ENCODE results near the gene DDX25. TPM values are rescaled to one million over a fixed set of nuclear protein-coding genes. Genes with fewer than 3 reads are reported as not detected.

The DDX25 gene
- total RNA-seq, 2 donors from 2014 or later: 9.5 TPM; not detected in 1

DNA sequence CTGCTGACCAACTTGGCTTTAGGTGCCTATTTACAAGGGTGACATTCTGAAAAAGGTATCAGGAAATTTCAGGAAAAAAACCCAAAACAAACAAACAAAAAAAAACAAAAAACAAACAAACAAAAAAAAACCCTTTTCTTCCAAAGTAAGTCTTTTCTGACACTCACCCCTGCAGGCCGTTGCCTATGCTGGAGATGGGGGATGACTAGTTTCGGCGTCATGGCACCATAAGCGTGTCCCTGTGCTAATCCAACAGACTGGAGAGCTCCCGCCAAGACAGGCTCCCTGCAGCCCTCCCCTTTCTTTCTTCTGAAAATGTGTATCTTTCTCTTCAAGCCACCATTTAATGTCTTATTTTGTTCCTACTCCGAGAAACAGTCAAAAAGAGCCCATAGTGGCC lies 55.2 kb downstream of the DDX25 start:
- intact Hi-C loops (cut with DNase I): loop anchor here (10.0 kb wide), 1 partner anchor 55 kb away; no protein-coding TSS in a partner anchor
- Histone ChIP-seq H3K4me1 (replicated peaks) (no peaks in the 10 kb centered on the region), H3K36me3 (no peaks in the 10 kb centered on the region), H3K9me3 (no peaks in the 10 kb centered on the region), H3K27ac (no peak overlapping the region), H3K27me3 (replicated peaks; ENCODE audit: insufficient read depth) (no peaks in the 10 kb centered on the region), H3K4me3 (no peak overlapping the region)
- WGBS: 92% methylated on average over 6 of the region's 6 CpGs
- TF ChIP-seq, protein P1, sequence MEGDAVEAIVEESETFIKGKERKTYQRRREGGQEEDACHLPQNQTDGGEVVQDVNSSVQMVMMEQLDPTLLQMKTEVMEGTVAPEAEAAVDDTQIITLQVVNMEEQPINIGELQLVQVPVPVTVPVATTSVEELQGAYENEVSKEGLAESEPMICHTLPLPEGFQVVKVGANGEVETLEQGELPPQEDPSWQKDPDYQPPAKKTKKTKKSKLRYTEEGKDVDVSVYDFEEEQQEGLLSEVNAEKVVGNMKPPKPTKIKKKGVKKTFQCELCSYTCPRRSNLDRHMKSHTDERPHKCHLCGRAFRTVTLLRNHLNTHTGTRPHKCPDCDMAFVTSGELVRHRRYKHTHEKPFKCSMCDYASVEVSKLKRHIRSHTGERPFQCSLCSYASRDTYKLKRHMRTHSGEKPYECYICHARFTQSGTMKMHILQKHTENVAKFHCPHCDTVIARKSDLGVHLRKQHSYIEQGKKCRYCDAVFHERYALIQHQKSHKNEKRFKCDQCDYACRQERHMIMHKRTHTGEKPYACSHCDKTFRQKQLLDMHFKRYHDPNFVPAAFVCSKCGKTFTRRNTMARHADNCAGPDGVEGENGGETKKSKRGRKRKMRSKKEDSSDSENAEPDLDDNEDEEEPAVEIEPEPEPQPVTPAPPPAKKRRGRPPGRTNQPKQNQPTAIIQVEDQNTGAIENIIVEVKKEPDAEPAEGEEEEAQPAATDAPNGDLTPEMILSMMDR (IDR thresholded peaks at IDR 0.05): no peak
- TF ChIP-seq POLR2A (IDR thresholded peaks at IDR 0.05) (no peak), POLR2AphosphoS5 (IDR thresholded peaks at IDR 0.05) (no peak)
- no peak for DNase-seq (ENCODE audit: low spot score)

DNA sequence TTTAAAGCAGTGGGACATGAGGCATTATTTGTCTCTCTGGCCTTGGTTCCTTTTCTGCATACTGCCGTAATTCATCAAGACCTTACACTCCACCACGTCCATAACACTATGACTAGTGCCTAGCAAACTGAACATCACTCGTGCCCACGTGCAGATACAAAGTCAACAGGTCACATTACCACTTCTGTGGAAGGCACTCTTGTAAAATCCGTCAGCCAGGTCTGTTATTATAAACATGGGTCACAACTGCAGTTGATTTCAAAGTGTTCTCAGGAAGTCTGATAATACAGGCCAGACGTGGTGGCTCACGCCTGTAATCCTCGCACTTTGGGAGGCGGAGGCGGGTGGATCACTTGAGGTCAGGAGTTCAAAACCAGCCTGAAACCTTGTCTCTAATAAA lies 55.6 kb downstream of the DDX25 start:
- no peaks in the 10 kb centered on the region for H3K36me3 ChIP-seq
- no peak overlapping the region for H3K4me3 ChIP-seq
- H3K27ac ChIP-seq: no peak overlapping the region
- no peaks in the 10 kb centered on the region for H3K27me3 ChIP-seq (replicated peaks; ENCODE audit: insufficient read depth)
- intact Hi-C loops (cut with DNase I): loop anchor here (10.0 kb wide), 1 partner anchor 55 kb away; no protein-coding TSS in a partner anchor
- 88% methylated on average over 10 of the region's 10 CpGs for WGBS
- H3K9me3 ChIP-seq: no peaks in the 10 kb centered on the region
- TF ChIP-seq, protein P1 (IDR thresholded peaks at IDR 0.05): no peak
- no peak for TF ChIP-seq POLR2AphosphoS5 (IDR thresholded peaks at IDR 0.05)
- no peak for TF ChIP-seq POLR2A (IDR thresholded peaks at IDR 0.05)
- H3K4me1 ChIP-seq (replicated peaks): no peaks in the 10 kb centered on the region
- DNase-seq (ENCODE audit: low spot score): no peak

DNA sequence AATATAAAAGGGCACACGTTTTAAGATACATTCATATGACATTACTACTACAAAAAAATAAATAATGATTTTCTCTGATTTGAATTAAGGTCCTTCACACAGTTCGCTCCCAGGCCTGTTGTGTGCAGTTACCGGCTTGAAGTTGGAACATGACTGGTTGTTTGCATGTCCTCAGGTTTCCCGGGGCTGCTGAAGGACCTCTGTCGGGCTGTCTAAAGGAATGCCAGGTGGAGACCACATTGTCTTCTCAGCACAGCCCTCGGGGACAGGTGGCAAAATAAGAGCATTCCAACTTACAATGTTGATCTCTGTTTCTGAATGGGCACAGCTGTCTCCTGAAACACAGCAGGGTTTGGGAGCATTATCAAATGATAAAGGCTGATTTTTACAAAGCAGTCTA lies 56.5 kb downstream of the DDX25 start:
- intact Hi-C loops (cut with DNase I): no loop called here
- Histone ChIP-seq H3K27me3 (replicated peaks; ENCODE audit: insufficient read depth) (no peaks in the 10 kb centered on the region), H3K9me3 (no peaks in the 10 kb centered on the region), H3K36me3 (no peaks in the 10 kb centered on the region), H3K4me3 (no peak overlapping the region), H3K27ac (no peak overlapping the region), H3K4me1 (replicated peaks) (no peaks in the 10 kb centered on the region)
- DNase-seq (ENCODE audit: low spot score): no peak
- 59% methylated on average over 6 of the region's 6 CpGs for WGBS
- TF ChIP-seq POLR2AphosphoS5 (IDR thresholded peaks at IDR 0.05) (no peak), POLR2A (IDR thresholded peaks at IDR 0.05) (no peak)
- TF ChIP-seq, protein P1 (IDR thresholded peaks at IDR 0.05): no peak

DNA sequence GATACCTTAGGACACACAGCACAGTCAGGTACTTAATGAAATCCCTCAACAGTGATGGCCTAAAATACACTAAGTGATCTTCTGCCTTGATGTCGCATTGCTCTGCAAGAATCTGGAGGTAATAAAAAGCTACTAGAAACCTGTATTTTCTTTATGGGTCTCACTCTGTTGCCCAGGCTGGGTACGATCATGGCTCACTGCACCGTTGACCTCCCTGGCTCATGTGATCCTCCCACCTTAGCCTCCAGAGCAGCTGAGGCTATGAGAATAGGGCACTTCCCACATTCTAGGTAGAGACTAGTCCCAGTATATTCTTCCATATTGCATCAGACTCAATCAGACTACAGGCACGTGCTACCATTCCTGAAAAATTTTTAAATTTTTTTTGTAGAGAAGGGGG lies 63.2 kb downstream of the DDX25 start:
- intact Hi-C loops (cut with DNase I): no loop called here
- H3K4me1 ChIP-seq (replicated peaks): no peaks in the 10 kb centered on the region
- no peaks in the 10 kb centered on the region for H3K36me3 ChIP-seq
- no peaks in the 10 kb centered on the region for H3K9me3 ChIP-seq
- WGBS: 97% methylated on average over 4 of the region's 4 CpGs
- no peak for DNase-seq (ENCODE audit: low spot score)
- TF ChIP-seq, protein P1 (IDR thresholded peaks at IDR 0.05): no peak
- TF ChIP-seq POLR2A (IDR thresholded peaks at IDR 0.05) (no peak), POLR2AphosphoS5 (IDR thresholded peaks at IDR 0.05) (no peak)
- no peak overlapping the region for H3K4me3 ChIP-seq
- no peaks in the 10 kb centered on the region for H3K27me3 ChIP-seq (replicated peaks; ENCODE audit: insufficient read depth)
- no peak overlapping the region for H3K27ac ChIP-seq

DNA sequence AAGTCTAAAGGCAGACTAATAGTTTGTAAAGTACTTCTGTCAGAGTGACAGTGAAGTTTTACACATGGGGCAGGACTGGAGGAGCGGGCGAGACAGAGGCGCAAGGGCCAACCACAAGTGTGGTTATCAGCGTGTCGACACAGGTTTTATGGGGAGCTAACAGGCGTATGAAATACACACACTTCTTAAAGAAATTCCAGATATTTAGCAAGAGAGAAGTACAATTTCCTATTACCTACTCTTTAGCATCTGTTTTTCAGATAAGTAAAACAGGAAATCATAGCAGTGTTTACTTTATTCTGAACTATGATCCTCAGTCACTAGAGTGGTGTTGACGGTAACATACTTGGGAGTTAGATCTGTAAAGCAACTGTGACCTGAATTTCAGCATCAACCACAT lies 64.0 kb downstream of the DDX25 start:
- no peaks in the 10 kb centered on the region for H3K36me3 ChIP-seq
- DNase-seq (ENCODE audit: low spot score): peak; percentile 66
- H3K27ac ChIP-seq: no peak overlapping the region
- H3K27me3 ChIP-seq (replicated peaks; ENCODE audit: insufficient read depth): no peaks in the 10 kb centered on the region
- H3K4me3 ChIP-seq: no peak overlapping the region
- no peaks in the 10 kb centered on the region for H3K4me1 ChIP-seq (replicated peaks)
- WGBS: 14% methylated on average over 7 of the region's 7 CpGs
- intact Hi-C loops (cut with DNase I): no loop called here
- TF ChIP-seq, protein P1 (IDR thresholded peaks at IDR 0.05): no peak
- TF ChIP-seq POLR2AphosphoS5 (IDR thresholded peaks at IDR 0.05): peak; percentile 61
- no peak for TF ChIP-seq POLR2A (IDR thresholded peaks at IDR 0.05)
- H3K9me3 ChIP-seq: no peaks in the 10 kb centered on the region
